Body of pancreas (tissue), 4 donors: Measurements from ENCODE around the gene BLOC1S5. TPM values are rescaled to one million over a fixed set of nuclear protein-coding genes. Genes with fewer than 3 reads are reported as not detected.

ENCODE experiments used
- ATAC-seq: fragments of 150-250 bp; one replicate; pipeline ENCODE4 v1.9.1; 2016
- DNase-seq, 4 donors: peaks; one replicate each; pipeline ENCODE4 v3.0.0-alpha.2; 2019
- H3K27ac ChIP-seq, 4 donors: fragments of 200-600 bp; sonication (generic); 1 replicate in 3 of 4; 2 replicates in 1 of 4; pipeline versions ENCODE4 v1.5.1 to v1.6.1; 2016 to 2019; ENCODE audit warnings: mild to moderate bottlenecking in 1 of 4, mixed read lengths in 1 of 4, moderate library complexity in 1 of 4
- H3K27me3 ChIP-seq, 2 donors: fragments of 200-600 bp; sonication (generic); one replicate each; pipeline ENCODE4 v1.6.0; 2016; ENCODE audit warnings: mild to moderate bottlenecking in 1 of 2
- H3K36me3 ChIP-seq, 2 donors: fragments of 200-600 bp; sonication (generic); replicated peaks in 1 of 2; 2 replicates each; pipeline ENCODE4 v1.5.1; 2016; ENCODE audit warnings: low read depth in 2 of 2; ENCODE audit not compliant: insufficient read depth in 1 of 2
- H3K4me1 ChIP-seq: fragments of 200-600 bp; sonication (generic); one replicate; pipeline ENCODE4 v1.6.0; 2016
- H3K4me3 ChIP-seq, 2 donors: fragments of 200-600 bp; sonication (generic); 1 replicate in 1 of 2; 2 replicates in 1 of 2; pipeline ENCODE4 v1.5.1; 2016 to 2019
- H3K9me3 ChIP-seq, 3 donors: fragments of 200-600 bp; sonication (generic); 1 replicate in 2 of 3; 2 replicates in 1 of 3; pipeline ENCODE4 v1.5.1; 2016
- POLR2A ChIP-seq, 3 donors: fragments of 450-650 bp; IDR thresholded peaks; one replicate each; pipeline ENCODE4 v1.6.1; 2016; ENCODE audit warnings: antibody characterized with exemption in 3 of 3, mild to moderate bottlenecking in 2 of 3
- WGBS, 2 donors: methylation state at CpG; one replicate each; pipeline ENCODE4 v1.1.5; 2017; 5-methylcytosine and 5-hydroxymethylcytosine counted together
- intact Hi-C: fragments of 100-400 bp; cut with DNase I; formaldehyde crosslinking; loops from one replicate; pipeline ENCODE4 v1.15.1; 2023
- total RNA-seq, 2 donors: library from RNA; depleted of rRNA; stranded (reverse); fragments of >200 nt; gene quantifications; one replicate each; pipeline ENCODE4 v1.1.0, GENCODE V29; 2016
- TF ChIP-seq, protein P1 (sequence below), 7 experiments: fragments of 450-650 bp in 4 of 7; fragments of 200-600 bp in 3 of 7; sonication (generic) in 3 of 7; IDR thresholded peaks; one replicate each; pipeline ENCODE4 v1.5.1; 2016 to 2019; ENCODE audit warnings: antibody characterized with exemption in 7 of 7

The BLOC1S5 gene
- total RNA-seq, 2 donors from 2014 or later: 2.6 to 4.4 TPM

DNA sequence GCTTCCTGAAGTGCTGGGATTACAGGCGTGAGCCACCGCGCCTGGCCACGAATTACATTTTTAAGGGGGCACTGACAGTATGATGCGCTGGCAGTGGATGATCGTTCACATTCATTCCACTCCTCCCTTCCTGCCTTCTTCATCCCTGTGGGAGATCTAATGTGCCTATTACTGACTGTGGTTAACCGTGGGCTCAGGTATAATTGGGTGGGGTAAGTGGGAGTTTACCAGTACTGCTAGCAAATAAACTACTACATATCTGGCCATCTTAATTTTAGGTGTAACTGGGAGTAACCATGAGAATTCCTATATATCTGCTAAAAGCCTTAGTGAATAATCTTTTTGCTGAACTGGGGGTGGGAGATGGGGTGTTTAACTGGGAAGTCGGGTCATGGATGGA, 6.5 kb upstream of the BLOC1S5 start:
- H3K4me1 ChIP-seq: no peaks in the 10 kb centered on the region
- H3K27me3 ChIP-seq: no peaks in the 10 kb centered on the region
- no peaks in the 10 kb centered on the region for H3K9me3 ChIP-seq
- no peaks in the 10 kb centered on the region for H3K36me3 ChIP-seq
- TF ChIP-seq, protein P1, sequence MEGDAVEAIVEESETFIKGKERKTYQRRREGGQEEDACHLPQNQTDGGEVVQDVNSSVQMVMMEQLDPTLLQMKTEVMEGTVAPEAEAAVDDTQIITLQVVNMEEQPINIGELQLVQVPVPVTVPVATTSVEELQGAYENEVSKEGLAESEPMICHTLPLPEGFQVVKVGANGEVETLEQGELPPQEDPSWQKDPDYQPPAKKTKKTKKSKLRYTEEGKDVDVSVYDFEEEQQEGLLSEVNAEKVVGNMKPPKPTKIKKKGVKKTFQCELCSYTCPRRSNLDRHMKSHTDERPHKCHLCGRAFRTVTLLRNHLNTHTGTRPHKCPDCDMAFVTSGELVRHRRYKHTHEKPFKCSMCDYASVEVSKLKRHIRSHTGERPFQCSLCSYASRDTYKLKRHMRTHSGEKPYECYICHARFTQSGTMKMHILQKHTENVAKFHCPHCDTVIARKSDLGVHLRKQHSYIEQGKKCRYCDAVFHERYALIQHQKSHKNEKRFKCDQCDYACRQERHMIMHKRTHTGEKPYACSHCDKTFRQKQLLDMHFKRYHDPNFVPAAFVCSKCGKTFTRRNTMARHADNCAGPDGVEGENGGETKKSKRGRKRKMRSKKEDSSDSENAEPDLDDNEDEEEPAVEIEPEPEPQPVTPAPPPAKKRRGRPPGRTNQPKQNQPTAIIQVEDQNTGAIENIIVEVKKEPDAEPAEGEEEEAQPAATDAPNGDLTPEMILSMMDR (IDR thresholded peaks at IDR 0.05): no peak
- no peak for TF ChIP-seq POLR2A (IDR thresholded peaks at IDR 0.05)
- H3K4me3 ChIP-seq: no peak overlapping the region
- H3K27ac ChIP-seq: no peak overlapping the region
- intact Hi-C loops: no loop called here
- 81 to 85% methylated on average over 8 of the region's 8 CpGs for WGBS, 2 donors
- no peak for DNase-seq
- no peak for ATAC-seq

DNA sequence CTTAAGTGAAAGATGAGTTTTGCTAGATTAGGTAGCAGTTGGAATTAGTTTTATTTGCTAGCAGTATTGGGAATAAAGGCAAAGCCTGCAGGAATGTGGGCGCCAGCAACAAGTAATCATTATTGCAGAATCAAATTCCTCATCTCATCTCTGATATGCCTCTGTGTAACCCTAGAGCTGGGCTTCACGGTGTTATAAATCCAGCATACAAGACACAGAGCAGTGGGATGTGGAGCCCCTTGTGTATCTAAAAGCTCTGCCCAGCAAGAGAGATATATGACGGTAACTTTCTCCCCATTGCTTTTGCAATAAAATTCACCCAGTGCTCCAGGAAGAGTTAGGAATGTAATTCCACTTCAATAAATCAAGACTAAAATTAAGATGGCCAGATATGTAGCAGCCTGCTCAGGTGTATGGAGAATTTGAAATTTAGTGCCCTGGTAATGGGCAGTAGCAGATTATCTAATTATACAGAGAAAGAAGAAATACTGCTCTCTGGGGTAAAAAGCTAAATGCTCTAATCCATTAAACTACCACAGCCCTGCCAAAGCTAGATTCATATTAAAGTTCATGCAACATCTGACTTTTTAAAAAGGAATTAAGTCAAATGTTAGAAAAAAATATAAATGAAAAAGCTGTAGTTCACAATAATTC, 5.6 kb upstream of the BLOC1S5 start:
- TF ChIP-seq POLR2A (IDR thresholded peaks at IDR 0.05): no peak
- TF ChIP-seq, protein P1 (IDR thresholded peaks at IDR 0.05): no peak
- no peaks in the 10 kb centered on the region for H3K36me3 ChIP-seq
- H3K4me3 ChIP-seq: no peak overlapping the region
- ATAC-seq: no peak
- WGBS, 2 donors: 75 to 77% methylated on average over 3 of the region's 3 CpGs
- intact Hi-C loops: no loop called here
- H3K9me3 ChIP-seq: no peaks in the 10 kb centered on the region
- DNase-seq: no peak
- no peak overlapping the region for H3K27ac ChIP-seq
- H3K27me3 ChIP-seq: no peaks in the 10 kb centered on the region
- H3K4me1 ChIP-seq: peaks cover 4% of the 10 kb centered on the region

- ATAC-seq: no peak
- 64 to 66% methylated on average over 4 of the region's 4 CpGs for WGBS, 2 donors
These were observed 5.0 kb upstream of the BLOC1S5 start for GRCh38 chr6:8069151-8069550.

GRCh38 chr6:8066108-8066507, 1.9 kb upstream of the BLOC1S5 start:
- Histone ChIP-seq H3K27ac (no peak overlapping the region), H3K27me3 (no peaks in the 10 kb centered on the region), H3K4me1 (peaks cover 6% of the 10 kb centered on the region), H3K4me3 (no peak overlapping the region), H3K36me3 (peaks cover 0 to 1% of the 10 kb centered on the region in 2 donors), H3K9me3 (no peaks in the 10 kb centered on the region)
- TF ChIP-seq POLR2A (IDR thresholded peaks at IDR 0.05): no peak
- TF ChIP-seq, protein P1 (IDR thresholded peaks at IDR 0.05): no peak
- ATAC-seq (no peak), DNase-seq (no peak)
- intact Hi-C loops: no loop called here
- WGBS, 2 donors: 82 to 88% methylated on average over 4 of the region's 4 CpGs

More at GRCh38 chr6:8069151-8069550, 5.0 kb upstream of the BLOC1S5 start:
- no peak for DNase-seq
- Histone ChIP-seq H3K36me3 (no peaks in the 10 kb centered on the region), H3K27ac (no peak overlapping the region), H3K27me3 (no peaks in the 10 kb centered on the region), H3K9me3 (no peaks in the 10 kb centered on the region), H3K4me1 (peaks cover 6% of the 10 kb centered on the region), H3K4me3 (no peak overlapping the region)
- intact Hi-C loops: no loop called here
- TF ChIP-seq POLR2A (IDR thresholded peaks at IDR 0.05): no peak
- TF ChIP-seq, protein P1 (IDR thresholded peaks at IDR 0.05): no peak

- Histone ChIP-seq H3K4me3 (no peak overlapping the region), H3K36me3 (peaks cover 0 to 1% of the 10 kb centered on the region in 2 donors), H3K27me3 (no peaks in the 10 kb centered on the region), H3K9me3 (no peaks in the 10 kb centered on the region), H3K4me1 (peaks cover 6% of the 10 kb centered on the region), H3K27ac (no peak overlapping the region)
- 79 to 86% methylated on average over 4 of the region's 4 CpGs for WGBS, 2 donors
- ATAC-seq (no peak), DNase-seq (no peak)
- intact Hi-C loops: no loop called here
- no peak for TF ChIP-seq POLR2A (IDR thresholded peaks at IDR 0.05)
- TF ChIP-seq, protein P1 (IDR thresholded peaks at IDR 0.05): no peak
These were observed 1.3 kb upstream of the BLOC1S5 start for GRCh38 chr6:8065519-8065911.
